ENCODE data around the gene RAET1G.

DNA sequence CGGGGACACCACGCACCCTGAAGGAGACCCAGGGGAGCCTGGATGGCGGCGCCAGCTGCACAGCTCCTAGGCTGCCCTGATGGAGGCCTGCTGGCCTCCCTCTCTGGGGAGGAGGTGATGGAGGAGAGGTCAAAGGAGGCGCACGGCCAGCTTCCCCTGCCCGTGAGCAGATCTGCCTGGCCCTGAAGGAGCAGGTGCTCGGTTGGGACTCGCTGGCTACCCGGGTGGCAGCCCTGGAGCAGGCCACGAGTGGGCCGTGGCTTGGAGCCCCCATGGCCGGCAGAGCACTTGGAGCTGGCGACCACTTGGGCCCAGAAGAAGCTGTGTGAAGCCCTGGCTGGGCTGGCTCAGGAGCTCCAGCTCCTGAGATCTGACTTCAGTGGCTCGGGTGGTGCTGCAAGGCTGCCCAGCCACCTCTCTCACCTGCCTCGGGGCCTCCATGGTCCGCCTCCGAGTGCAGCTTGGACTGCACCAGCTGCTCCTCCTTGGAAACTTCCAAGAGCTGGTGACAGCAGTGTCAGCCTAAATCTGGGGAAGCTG lies 17.5 kb downstream of the RAET1G start:
- TF ChIP-seq, protein P1, sequence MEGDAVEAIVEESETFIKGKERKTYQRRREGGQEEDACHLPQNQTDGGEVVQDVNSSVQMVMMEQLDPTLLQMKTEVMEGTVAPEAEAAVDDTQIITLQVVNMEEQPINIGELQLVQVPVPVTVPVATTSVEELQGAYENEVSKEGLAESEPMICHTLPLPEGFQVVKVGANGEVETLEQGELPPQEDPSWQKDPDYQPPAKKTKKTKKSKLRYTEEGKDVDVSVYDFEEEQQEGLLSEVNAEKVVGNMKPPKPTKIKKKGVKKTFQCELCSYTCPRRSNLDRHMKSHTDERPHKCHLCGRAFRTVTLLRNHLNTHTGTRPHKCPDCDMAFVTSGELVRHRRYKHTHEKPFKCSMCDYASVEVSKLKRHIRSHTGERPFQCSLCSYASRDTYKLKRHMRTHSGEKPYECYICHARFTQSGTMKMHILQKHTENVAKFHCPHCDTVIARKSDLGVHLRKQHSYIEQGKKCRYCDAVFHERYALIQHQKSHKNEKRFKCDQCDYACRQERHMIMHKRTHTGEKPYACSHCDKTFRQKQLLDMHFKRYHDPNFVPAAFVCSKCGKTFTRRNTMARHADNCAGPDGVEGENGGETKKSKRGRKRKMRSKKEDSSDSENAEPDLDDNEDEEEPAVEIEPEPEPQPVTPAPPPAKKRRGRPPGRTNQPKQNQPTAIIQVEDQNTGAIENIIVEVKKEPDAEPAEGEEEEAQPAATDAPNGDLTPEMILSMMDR (IDR thresholded peaks at IDR 0.05; ENCODE audit: low read length), result no peak
- TF ChIP-seq EZH2phosphoT487 (IDR thresholded peaks at IDR 0.05; ENCODE audit: low read length), result no peak

Measured in MM.1S (cell line).